Stimulated activated CD8-positive, alpha-beta memory T cell treated with anti-CD3 and anti-CD28 coated beads, Interleukin-15, amount 100 ng/mL, for 48 hours (primary cell): ENCODE data around the gene BPIFB6.

Experiments
- DNase-seq, 2 donors: peaks; one replicate each; pipeline ENCODE4 v3.0.0-alpha.2; 2020; ENCODE audit warnings: low read depth in 2 of 2

Gene BPIFB6

GRCh38 chr20:33002087-33002808 is 29.2 kb upstream of the BPIFB6 start:
- no peak for DNase-seq

- no peak for DNase-seq
These were observed 27.2 kb upstream of the BPIFB6 start, which contains the start of gene SUN5 for GRCh38 chr20:33004141-33004751. TSS of gene SUN5 (minus strand) at chr20:33004433. CDS start at chr20:33004340, 93 bp downstream.

- DNase-seq: no peak
These were observed 26.3 kb upstream of the BPIFB6 start for GRCh38 chr20:33005132-33005566.

GRCh38 chr20:33005908-33006775 is 25.3 kb upstream of the BPIFB6 start:
- DNase-seq: no peak

GRCh38 chr20:33006776-33007375 is 24.6 kb upstream of the BPIFB6 start:
- no peak for DNase-seq

GRCh38 chr20:33007376-33008335 is 23.8 kb upstream of the BPIFB6 start, which contains the start of gene BPIFB2:
TSS of gene BPIFB2 (plus strand) at chr20:33007704. CDS start at chr20:33008575, 871 bp downstream.
- DNase-seq: no peak

GRCh38 chr20:33008336-33009213 is 22.9 kb upstream of the BPIFB6 start:
- no peak for DNase-seq

GRCh38 chr20:33009214-33010132 is 22.0 kb upstream of the BPIFB6 start:
- DNase-seq: no peak

- no peak for DNase-seq
These were observed 21.3 kb upstream of the BPIFB6 start for GRCh38 chr20:33010133-33010504.

- DNase-seq: no peak
These were observed 20.6 kb upstream of the BPIFB6 start for GRCh38 chr20:33010674-33011449.

- no peak for DNase-seq
These were observed 18.9 kb upstream of the BPIFB6 start for GRCh38 chr20:33012327-33013189.

GRCh38 chr20:33013701-33014326 is 17.6 kb upstream of the BPIFB6 start:
- DNase-seq: no peak

- no peak for DNase-seq
These were observed 16.9 kb upstream of the BPIFB6 start for GRCh38 chr20:33014336-33015113.

GRCh38 chr20:33015114-33015484 is 16.3 kb upstream of the BPIFB6 start:
- DNase-seq: no peak

GRCh38 chr20:33015700-33016580 is 15.5 kb upstream of the BPIFB6 start:
- no peak for DNase-seq
